ENCODE data around the gene DMWD.

Gene DMWD, protein sequence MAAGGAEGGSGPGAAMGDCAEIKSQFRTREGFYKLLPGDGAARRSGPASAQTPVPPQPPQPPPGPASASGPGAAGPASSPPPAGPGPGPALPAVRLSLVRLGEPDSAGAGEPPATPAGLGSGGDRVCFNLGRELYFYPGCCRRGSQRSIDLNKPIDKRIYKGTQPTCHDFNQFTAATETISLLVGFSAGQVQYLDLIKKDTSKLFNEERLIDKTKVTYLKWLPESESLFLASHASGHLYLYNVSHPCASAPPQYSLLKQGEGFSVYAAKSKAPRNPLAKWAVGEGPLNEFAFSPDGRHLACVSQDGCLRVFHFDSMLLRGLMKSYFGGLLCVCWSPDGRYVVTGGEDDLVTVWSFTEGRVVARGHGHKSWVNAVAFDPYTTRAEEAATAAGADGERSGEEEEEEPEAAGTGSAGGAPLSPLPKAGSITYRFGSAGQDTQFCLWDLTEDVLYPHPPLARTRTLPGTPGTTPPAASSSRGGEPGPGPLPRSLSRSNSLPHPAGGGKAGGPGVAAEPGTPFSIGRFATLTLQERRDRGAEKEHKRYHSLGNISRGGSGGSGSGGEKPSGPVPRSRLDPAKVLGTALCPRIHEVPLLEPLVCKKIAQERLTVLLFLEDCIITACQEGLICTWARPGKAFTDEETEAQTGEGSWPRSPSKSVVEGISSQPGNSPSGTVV

GRCh38 chr19:45792470-45793177 is at the start of gene DMWD:
Gene DMWD, minus strand, starts transcription at chr19:45792845. Its CDS starts 89 bp downstream, at chr19:45792756.
- DNase-seq (ENCODE audit: low read depth in 3 of 3), result peak; percentile 99 to 100 (median 99)

DNA sequence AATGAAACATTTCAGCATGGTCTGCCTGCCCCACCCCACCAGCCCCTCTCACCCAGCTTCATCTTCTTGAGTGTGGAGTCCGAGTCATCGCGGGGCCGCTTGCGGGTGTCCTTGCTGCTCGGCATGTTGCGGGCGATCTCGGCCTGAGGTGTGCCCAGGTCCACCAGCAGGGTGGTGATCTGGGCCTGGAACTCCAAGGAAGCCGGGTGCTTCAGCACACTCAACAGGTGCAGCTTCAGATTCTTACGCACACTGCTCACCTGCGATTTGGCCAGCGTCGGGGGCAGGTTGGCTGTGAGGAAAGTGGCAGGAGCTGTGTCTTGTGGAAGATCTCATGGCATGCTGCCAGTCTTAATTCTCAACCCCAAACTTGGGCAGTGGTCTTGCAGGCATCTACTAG is 49.6 kb upstream of the DMWD start:
- no peak for DNase-seq (ENCODE audit: low read depth in 3 of 3)

GRCh38 chr19:45834970-45835369 is 42.3 kb upstream of the DMWD start:
- no peak for DNase-seq (ENCODE audit: low read depth in 3 of 3)

DNA sequence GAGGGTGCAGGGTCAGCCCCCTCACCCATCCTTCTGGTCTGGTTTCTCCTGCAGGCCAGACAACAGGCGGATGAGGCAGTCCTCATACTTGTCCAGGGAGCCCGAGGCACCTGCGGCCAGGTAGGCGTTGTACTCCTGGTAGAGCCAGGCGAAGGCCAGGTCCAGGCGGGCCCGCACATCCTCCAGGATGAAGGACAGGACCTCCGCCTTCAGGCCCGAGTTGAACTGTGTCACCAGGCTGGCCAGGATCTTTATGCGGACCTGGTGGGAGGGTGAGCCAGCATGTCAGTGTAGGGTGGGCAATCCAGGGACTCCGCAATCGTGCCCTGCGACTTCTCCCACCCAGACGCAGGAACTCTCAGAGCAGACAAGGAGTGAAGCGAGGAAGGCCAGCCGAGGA is 36.3 kb upstream of the DMWD start:
- DNase-seq (ENCODE audit: low read depth in 3 of 3), result no peak

GRCh38 chr19:45828523-45828922 is 35.9 kb upstream of the DMWD start:
- DNase-seq (ENCODE audit: low read depth in 3 of 3), result no peak

DNA sequence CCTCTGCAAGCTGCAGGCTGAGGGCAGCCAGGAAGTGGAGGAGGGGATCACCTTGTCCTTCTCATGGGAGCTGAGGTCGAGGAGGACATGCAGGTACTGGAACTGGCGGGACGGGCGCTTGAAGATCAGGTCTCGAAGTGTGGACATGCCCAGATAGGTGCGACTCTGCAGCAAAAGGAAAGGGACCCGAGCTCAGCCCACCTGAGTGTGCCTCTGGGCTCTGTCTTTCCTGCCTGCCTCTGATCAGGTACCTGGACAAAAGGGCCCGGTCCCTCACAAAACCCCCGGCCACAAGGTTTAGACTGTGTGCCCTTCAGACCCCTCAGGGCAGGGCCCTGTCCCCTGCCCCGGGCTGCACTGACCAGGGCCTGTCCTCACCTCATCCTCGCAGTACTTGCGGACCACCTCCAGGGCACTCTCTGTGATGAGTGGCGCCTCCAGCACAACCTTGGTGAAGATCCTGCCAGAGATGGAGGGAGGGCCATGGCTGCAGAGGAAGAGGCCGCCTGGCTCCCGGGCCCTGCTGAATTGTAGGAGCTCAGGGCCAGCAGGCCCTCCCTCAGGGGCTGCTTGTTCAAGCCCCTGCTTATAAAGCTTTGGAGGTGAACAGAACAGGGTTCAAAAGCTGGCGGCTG is 34.9 kb upstream of the DMWD start:
- DNase-seq (ENCODE audit: low read depth in 3 of 3), result no peak

- no peak for DNase-seq (ENCODE audit: low read depth in 3 of 3)
These were observed 34.3 kb upstream of the DMWD start for GRCh38 chr19:45826934-45827333.

DNA sequence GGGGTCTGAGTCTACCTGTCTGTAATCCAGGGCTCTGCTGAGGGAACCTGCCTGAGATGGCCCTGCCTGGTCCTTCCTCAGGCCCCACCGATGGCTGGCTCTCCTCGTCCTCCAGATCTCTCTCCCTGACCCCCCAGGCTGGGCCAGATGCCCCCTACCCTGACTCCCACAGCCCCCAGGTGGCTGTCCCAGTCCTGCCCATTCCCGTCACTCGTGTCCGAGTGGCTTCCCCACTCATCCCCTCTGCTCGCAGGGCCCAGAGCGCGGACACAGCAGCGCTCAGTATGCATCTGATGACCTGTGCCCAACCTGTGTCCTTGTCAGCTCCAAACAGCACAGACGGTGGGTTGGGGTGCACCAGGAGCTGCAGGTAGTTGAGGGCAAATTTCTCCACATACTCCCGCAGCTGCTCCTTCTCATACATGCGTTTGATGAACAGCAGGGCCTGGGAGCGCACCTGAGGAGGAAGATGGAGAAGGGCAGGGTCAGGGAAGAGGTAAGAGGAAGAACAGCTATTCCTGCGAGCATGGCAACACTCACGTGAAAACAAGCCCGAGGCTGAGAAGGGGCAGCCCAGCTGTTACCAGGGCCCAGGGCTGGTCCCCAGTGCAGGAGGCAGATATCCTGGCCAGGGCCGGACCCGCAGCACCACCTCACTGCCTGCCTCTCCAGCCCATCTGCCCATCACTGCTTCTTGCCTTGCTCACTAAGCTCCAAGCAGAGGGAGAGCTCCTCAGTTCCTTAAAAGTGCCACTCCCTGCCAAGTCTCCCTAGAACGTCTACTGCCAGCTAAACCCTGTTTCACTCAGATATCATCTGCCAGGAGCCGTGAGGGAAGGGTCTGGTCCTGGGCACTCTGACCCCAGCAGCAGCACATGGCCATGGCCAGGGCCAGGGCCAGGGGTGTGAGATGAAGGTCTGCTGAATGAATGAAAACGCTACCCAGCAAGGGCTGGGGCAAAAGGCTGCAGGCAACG is 33.6 kb upstream of the DMWD start:
- no peak for DNase-seq (ENCODE audit: low read depth in 3 of 3)

DNA sequence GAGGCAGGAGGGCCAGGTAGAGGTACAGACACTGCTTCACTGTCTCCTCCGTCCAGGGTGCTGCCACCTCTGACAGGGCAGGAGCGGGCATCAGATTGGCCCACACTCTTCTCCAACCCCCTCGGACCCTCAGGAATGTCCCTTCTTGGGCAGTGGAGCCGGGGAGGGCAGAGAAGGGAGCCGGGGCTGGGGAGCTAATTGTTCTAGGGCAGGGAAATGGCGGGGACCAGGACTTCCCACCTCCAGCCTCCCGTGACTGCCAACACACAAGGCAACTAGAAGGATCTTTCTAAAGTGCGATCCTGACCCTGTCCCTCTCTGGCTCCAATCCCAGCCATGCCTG is 32.6 kb upstream of the DMWD start:
- no peak for DNase-seq (ENCODE audit: low read depth in 3 of 3)

DNA sequence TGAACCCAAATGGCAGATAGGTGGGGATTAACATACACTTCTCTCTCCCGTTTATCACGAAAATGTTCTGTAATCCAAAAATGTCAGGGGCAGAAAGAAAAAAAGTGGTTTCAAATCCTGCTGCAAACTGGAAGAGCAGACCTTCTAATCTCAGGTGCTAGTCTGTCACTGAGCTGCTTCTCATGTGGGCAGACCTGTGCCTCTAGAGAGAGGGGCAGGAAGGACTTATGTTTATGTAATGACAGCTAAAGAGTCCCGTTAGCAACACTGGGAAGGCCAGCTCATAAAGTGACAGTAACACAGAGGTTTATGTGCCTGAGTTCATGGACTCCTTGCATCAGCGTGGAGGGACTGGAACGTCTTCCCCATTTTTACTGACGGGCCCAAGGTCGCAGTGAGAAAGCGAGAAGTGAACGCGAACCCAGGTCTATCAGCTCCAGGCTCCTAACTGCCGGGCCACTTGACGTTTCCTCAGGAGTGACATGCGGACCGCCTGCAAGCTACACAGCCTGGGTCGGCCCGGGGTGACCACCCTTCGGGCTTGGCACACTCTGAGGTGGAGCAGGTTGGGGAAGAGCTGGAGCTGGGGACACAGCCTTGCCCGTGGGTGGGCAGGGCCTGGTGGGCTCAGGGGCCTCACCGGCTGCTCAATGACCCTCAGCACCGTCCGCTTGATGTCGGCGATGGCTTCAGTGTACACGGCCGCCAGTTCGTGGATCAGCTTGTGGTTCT is 32.1 kb upstream of the DMWD start:
- no peak for DNase-seq (ENCODE audit: low read depth in 3 of 3)

DNA sequence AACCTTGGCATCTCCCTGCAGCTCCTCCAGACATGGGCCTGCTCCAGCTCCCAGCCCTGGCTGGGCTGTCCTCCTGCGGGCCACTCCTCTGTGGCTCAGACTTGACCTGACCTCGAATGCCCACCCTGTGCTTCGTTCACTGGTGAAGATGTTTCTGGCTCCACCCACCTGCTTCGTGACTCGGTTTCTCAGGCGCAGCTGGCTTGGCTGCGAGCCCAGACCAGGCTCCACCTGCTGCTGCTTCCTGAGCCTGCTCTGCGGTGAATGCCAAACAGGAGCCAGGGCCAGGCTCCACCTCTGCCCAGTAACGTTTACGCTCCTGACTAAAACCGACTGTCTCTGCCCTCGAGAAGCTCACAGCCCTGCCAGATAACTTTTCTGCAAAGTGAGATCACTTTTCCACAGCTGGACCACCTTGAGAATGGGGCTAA is 31.4 kb upstream of the DMWD start:
- DNase-seq (ENCODE audit: low read depth in 3 of 3), result no peak

GRCh38 chr19:45823182-45823581 is 30.5 kb upstream of the DMWD start:
- no peak for DNase-seq (ENCODE audit: low read depth in 3 of 3)

DNA sequence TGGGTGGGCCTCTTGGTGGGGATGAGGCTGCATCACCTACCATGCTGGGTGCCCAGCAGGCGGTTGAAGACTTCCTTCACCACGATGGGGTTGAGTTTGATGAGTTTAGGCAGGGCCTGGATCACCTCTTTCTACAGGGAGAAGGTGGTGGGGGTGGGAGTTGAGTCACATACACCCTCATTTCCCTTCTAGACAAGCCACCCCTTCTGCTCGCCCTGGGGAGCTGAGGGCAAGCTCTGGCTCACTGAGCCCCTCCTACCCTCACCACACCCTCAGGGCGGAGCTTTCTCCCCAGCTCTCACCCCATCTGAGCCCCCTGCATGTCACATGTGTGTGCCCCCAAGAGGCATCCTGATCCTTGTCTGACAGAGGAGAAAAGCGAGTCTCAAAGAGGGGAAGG is 30.1 kb upstream of the DMWD start:
- DNase-seq (ENCODE audit: low read depth in 3 of 3), result no peak

GRCh38 chr19:45821570-45821969 is 28.9 kb upstream of the DMWD start:
- no peak for DNase-seq (ENCODE audit: low read depth in 3 of 3)

GRCh38 chr19:45821103-45821521 is 28.5 kb upstream of the DMWD start:
- no peak for DNase-seq (ENCODE audit: low read depth in 3 of 3)

- no peak for DNase-seq (ENCODE audit: low read depth in 3 of 3)
These were observed 27.9 kb upstream of the DMWD start for GRCh38 chr19:45820413-45821102.

DNA sequence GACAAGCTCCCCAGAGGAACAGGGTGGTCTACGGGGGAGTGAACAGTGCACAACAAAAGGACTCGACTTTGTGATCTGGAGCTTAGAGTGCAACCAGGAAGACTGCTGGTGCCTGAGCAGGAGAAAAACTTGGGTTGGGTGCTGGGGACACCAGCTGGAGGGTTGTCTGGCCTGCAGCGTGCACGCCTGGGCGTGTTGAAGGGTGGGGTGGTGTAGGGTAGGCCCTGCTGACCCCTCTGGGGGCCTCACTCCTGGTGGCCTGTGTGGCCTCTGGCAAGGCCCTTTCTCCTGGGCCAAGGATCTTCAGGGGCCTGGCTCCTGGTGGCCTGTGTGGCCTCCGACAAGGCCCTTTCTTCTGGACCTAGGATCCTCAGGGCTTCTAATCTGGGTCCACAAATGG is 27.1 kb upstream of the DMWD start:
- DNase-seq (ENCODE audit: low read depth in 3 of 3), result no peak

DNA sequence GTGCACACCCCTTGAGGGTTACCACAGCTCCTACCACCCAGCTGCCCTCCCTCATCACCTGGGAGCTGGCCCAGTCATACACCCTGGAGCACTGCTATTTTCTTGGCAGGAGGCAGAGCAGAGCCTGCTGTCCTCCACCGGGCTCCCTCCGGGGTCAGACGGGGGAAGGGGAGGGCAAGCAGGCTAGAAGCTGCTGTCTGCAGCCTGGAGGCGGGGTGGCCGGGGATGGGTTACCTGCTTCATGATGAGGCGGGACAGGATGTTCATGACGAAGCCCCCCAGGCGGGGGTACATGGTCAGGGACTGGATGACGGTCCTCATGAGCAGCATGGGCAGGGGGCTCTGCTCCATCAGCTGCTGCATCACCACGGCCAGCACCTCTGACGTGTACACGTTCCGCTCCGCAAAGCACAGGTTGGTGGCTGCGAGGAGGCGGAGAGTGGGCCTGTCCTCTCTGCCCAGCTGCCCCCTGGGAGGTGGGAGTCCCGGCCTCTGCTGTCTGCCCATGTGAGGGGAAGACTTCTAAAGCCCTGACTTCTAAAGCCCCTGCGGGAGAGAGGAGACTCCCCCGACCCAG is 25.2 kb upstream of the DMWD start:
- DNase-seq (ENCODE audit: low read depth in 3 of 3), result no peak

DNA sequence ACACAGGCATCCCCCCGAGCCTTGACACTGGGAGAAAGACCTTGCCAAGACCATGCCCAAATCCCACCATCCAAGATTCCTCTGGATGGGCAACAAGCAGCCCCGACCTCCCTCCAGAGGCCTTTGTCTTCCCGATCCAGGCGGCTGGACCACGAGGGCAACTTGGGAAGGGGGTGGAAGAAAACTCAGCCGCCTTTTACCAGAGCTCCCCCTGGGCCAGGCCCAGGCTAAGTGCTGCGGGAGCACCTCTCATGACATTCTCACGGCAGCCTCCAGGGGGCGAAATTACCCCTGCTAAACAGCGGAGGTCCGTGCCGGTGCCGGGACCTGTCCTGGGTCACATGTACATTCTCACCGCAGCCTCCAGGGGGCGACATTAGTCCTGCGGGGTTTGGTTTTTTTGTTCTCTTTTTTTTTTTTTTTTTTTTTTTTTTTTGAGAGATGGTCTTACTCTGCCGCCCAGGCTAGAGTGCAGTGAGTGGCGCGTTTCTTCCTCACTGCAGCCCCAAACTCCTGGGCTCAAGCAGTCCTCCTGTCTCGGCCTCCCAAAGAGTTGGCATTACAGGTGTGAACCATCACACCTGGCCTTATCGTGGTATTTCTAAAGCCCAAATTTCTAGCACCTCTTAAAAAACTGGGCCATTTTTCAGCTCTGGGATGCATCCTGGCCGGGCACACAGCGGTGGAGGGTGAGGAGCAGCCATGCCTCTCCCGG is 24.5 kb upstream of the DMWD start:
- DNase-seq (ENCODE audit: low read depth in 3 of 3), result peak; percentile 92 to 98 (median 95)

All from stimulated activated CD4-positive, alpha-beta T cell treated with anti-CD3 and anti-CD28 coated beads, TNF-alpha, amount 100 ng/mL, for 24 hours (primary cell).